CD4-positive, CD25-positive, alpha-beta regulatory T cell (primary cell): ENCODE data around the gene PIK3R5. TPM values are rescaled to one million over a fixed set of nuclear protein-coding genes. Genes with fewer than 3 reads are reported as not detected.

Experiments used
- ATAC-seq, 2 donors: fragments of 150-1000 bp; cut with Tn5 transposase; one replicate each; pipeline ENCODE4 v1.10.0; 2021; ENCODE audit warnings: low read depth in 2 of 2, moderate number of reproducible peaks in 2 of 2, moderate library complexity in 1 of 2
- DNase-seq, 3 donors: peaks; one replicate each; pipeline versions ENCODE4 v3.0.0 to v3.0.0-alpha.2; 2012 to 2022; ENCODE audit warnings: mixed read lengths in 1 of 3
- H3K27ac ChIP-seq: one replicate; pipeline ENCODE4 v1.7.0; 2013; ENCODE audit warnings: mild to moderate bottlenecking, low read length; ENCODE audit not compliant: insufficient read depth, poor library complexity, severe bottlenecking
- H3K27me3 ChIP-seq: one replicate; pipeline ENCODE4 v1.7.0; 2013; ENCODE audit warnings: low read length; ENCODE audit not compliant: control insufficient read depth, insufficient read depth
- H3K36me3 ChIP-seq: one replicate; pipeline ENCODE4 v1.7.0; 2013; ENCODE audit warnings: mild to moderate bottlenecking, low read length, moderate library complexity; ENCODE audit not compliant: control insufficient read depth, insufficient read depth
- H3K4me1 ChIP-seq: 2 replicates; pipeline ENCODE4 v1.7.0; 2013; ENCODE audit warnings: mild to moderate bottlenecking, low read length; ENCODE audit not compliant: insufficient read depth, control insufficient read depth, poor library complexity, severe bottlenecking
- H3K4me3 ChIP-seq: one replicate; pipeline ENCODE4 v1.7.0; 2013; ENCODE audit warnings: low read depth, mild to moderate bottlenecking, low read length, moderate library complexity
- H3K9me3 ChIP-seq, 2 experiments: 1 replicate in 1 of 2; 2 replicates in 1 of 2; pipeline ENCODE4 v1.7.0; 2013; ENCODE audit warnings: low read length in 2 of 2, mild to moderate bottlenecking in 1 of 2, moderate library complexity in 1 of 2; ENCODE audit not compliant: control insufficient read depth in 2 of 2
- H3K27ac Mint-ChIP-seq, 3 donors: one replicate each; pipeline ENCODE4 v1.8.0; 2020 to 2022; ENCODE audit warnings: mild to moderate bottlenecking in 3 of 3, mixed read lengths in 3 of 3, moderate library complexity in 2 of 3
- H3K27me3 Mint-ChIP-seq: one replicate; pipeline ENCODE4 v1.8.0; 2022; ENCODE audit warnings: mild to moderate bottlenecking, mixed read lengths
- H3K36me3 Mint-ChIP-seq: one replicate; pipeline ENCODE4 v1.8.0; 2020; ENCODE audit warnings: mixed read lengths
- H3K4me1 Mint-ChIP-seq, 4 donors: one replicate each; pipeline ENCODE4 v1.8.0; 2020 to 2022; ENCODE audit warnings: mixed read lengths in 4 of 4, mild to moderate bottlenecking in 1 of 4
- H3K4me3 Mint-ChIP-seq, 4 donors: one replicate each; pipeline ENCODE4 v1.8.0; 2020 to 2022; ENCODE audit warnings: mild to moderate bottlenecking in 4 of 4, mixed read lengths in 4 of 4, moderate library complexity in 3 of 4
- H3K9me3 Mint-ChIP-seq, 7 donors: one replicate each; pipeline ENCODE4 v1.8.0; 2020 to 2022; ENCODE audit warnings: mixed read lengths in 7 of 7, mild to moderate bottlenecking in 3 of 7, moderate library complexity in 2 of 7
- polyA plus RNA-seq, 4 donors: library from polyadenylated mRNA; unstranded; fragments of 300-500 nt; fragmentation: Illumina TruSeq; gene quantifications; one replicate each; pipeline ENCODE4 v1.2.3, GENCODE V29; 2021
- total RNA-seq: library from RNA; stranded (reverse); gene quantifications from one replicate; pipeline ENCODE4 v1.2.3, GENCODE V29; 2022

Gene PIK3R5
- total and polyA plus RNA-seq, 5 donors from 2014 or later = 34.8 to 275 (median 37.5) TPM

DNA sequence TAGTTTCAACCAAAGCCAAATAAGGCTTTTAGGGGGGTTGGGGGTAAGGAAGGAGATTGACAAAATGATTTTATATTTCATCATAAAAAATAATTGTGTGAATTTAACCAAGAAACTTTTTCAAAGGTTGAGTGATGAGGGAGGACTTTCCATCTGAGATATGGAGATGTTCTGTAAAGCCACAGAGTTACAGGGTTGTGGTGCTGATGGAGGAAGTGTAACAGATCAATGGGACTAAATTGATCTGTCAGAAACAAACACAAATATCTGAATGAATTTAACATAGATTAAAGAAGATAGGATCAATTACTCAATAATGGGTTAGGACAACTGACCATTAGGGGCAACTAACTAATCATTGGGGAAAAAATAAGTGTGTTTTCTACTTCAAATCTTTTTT, 14.2 kb upstream of the PIK3R5 start:
- DNase-seq (no peak), ATAC-seq (no peak)
- Histone ChIP-seq H3K27me3 (no peaks in the 10 kb centered on the region), H3K4me1 (no peaks in the 10 kb centered on the region), H3K4me3 (no peak overlapping the region), H3K27ac (no peak overlapping the region), H3K36me3 (no peaks in the 10 kb centered on the region), H3K9me3 (no peaks in the 10 kb centered on the region)
- Mint-ChIP-seq H3K36me3 (no peaks in the 10 kb centered on the region), H3K4me1 (peaks cover 0 to 3% (median 1%) of the 10 kb centered on the region in 4 donors), H3K4me3 (no peak overlapping the region), H3K9me3 (peaks cover 0 to 4% (median 0%) of the 10 kb centered on the region in 7 donors), H3K27ac (no peak overlapping the region), H3K27me3 (peaks cover 15% of the 10 kb centered on the region)

DNA sequence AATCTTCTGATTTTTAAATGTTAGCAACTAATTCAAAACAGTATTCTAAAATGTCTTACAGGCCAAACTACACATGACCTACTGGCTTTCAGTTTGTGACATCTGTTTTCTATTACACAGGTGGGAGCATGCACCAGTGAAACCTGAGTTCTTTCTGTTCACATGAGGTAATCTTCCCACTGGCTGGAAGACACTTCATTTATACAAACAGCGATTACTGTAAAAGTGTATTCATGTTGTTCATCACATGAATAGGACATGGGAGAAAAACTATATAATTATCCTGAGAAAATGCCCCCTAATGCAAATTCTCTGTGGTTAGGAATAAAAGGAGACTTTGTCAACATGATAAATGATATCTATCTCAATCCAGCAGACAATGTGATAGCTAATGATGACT, 11.1 kb upstream of the PIK3R5 start:
- peaks cover 0 to 3% (median 0%) of the 10 kb centered on the region in 4 donors for H3K4me1 Mint-ChIP-seq
- H3K27me3 Mint-ChIP-seq = peaks cover 10% of the 10 kb centered on the region
- Histone ChIP-seq H3K4me1 (no peaks in the 10 kb centered on the region), H3K27me3 (no peaks in the 10 kb centered on the region), H3K9me3 (no peaks in the 10 kb centered on the region), H3K4me3 (no peak overlapping the region), H3K36me3 (no peaks in the 10 kb centered on the region), H3K27ac (no peak overlapping the region)
- no peaks in the 10 kb centered on the region for H3K36me3 Mint-ChIP-seq
- no peak for ATAC-seq
- H3K4me3 Mint-ChIP-seq = no peak overlapping the region
- H3K9me3 Mint-ChIP-seq = no peaks in the 10 kb centered on the region
- no peak for DNase-seq
- no peak overlapping the region for H3K27ac Mint-ChIP-seq

DNA sequence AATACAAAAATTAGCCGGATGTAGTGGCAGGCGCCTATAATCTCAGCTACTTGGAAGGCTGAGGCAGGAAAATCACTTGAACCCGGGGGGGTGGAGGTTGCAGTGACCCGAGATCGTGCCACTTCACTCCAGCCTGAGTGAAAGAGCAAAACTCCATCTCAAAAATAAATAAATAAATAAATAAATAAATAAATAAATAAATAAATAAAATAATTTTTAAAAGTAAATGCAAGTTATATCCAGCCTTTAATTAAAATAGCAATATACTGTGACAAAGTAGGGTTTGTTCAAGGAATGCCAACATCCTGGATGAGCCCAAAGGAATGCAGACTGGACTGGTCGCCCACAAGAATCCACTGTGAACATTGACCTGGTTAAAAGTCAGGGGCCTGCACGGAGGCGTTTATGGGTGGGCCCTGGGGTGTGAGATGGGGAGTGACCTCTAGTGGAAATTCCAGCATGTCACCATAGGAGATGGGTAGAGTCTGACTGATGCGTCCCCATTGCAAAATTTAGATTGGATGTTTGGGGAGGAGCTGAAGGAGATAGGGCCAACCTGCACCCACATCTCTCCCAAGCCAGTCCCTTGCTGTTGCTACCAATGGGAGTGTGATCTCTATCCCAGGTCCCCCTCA, 9.7 kb upstream of the PIK3R5 start:
- H3K27me3 Mint-ChIP-seq = peaks cover 10% of the 10 kb centered on the region
- no peak overlapping the region for H3K4me3 ChIP-seq
- H3K27me3 ChIP-seq = no peaks in the 10 kb centered on the region
- no peak overlapping the region for H3K27ac ChIP-seq
- H3K9me3 Mint-ChIP-seq = peaks cover 0 to 6% (median 0%) of the 10 kb centered on the region in 7 donors
- H3K9me3 ChIP-seq = no peaks in the 10 kb centered on the region
- no peaks in the 10 kb centered on the region for H3K36me3 ChIP-seq
- peaks cover 0 to 10% (median 0%) of the 10 kb centered on the region in 4 donors for H3K4me1 Mint-ChIP-seq
- DNase-seq (no peak), ATAC-seq (no peak)
- H3K4me3 Mint-ChIP-seq = no peak overlapping the region
- no peaks in the 10 kb centered on the region for H3K36me3 Mint-ChIP-seq
- H3K4me1 ChIP-seq = no peaks in the 10 kb centered on the region
- H3K27ac Mint-ChIP-seq = no peak overlapping the region

DNA sequence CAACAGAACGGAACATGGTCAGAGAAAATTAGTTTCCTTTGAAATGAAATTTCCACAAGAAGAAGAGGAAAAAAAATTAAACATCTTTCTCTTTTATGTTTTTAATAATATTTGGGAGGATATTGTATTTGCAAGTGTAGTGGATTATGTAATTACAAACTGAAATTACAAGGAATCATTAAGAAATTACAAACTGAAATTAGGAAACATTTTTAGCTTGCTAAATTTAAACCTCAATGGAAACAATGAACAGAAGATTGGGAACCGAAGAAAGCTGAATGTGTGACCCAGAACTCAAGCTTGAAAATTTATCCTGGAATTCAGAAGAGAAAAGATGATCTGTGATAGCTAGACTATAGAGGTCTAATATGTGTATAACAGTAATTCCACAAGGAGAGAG, 4.4 kb upstream of the PIK3R5 start:
- Histone ChIP-seq H3K4me1 (peaks cover 8% of the 10 kb centered on the region), H3K4me3 (no peak overlapping the region), H3K36me3 (no peaks in the 10 kb centered on the region), H3K27ac (no peak overlapping the region), H3K9me3 (peaks cover 0 to 6% of the 10 kb centered on the region in 2 experiments), H3K27me3 (no peaks in the 10 kb centered on the region)
- H3K9me3 Mint-ChIP-seq = peaks cover 0 to 26% (median 4%) of the 10 kb centered on the region in 7 donors
- ATAC-seq = no peak
- H3K27ac Mint-ChIP-seq = no peak overlapping the region
- H3K4me1 Mint-ChIP-seq = peaks cover 9 to 18% (median 13%) of the 10 kb centered on the region in 4 donors
- H3K4me3 Mint-ChIP-seq = no peak overlapping the region
- peaks cover 5% of the 10 kb centered on the region for H3K36me3 Mint-ChIP-seq
- no peaks in the 10 kb centered on the region for H3K27me3 Mint-ChIP-seq
- no peak for DNase-seq

DNA sequence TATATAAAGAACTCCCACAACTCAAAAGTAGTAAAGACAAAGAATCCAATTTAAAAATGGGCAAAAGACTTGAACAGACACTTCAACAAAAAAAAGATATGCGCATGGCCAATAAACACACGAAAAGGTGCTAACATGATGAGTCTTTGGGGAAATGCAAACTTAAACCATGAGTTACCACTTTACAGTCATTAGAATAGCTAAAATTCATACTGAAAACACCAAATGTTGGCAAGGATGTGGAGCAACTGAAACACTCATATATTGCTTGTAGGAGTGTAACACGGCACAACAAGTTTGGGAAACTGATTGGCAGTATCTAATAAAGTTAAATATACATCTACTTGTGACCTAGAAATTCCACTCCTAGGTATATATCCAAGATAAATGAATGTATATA, 3.0 kb upstream of the PIK3R5 start:
- H3K4me1 ChIP-seq = peaks cover 22% of the 10 kb centered on the region
- peaks cover 12% of the 10 kb centered on the region for H3K36me3 Mint-ChIP-seq
- H3K36me3 ChIP-seq = no peaks in the 10 kb centered on the region
- H3K27ac Mint-ChIP-seq = no peak overlapping the region
- H3K27ac ChIP-seq = no peak overlapping the region
- peaks cover 18 to 31% (median 18%) of the 10 kb centered on the region in 4 donors for H3K4me1 Mint-ChIP-seq
- no peak for DNase-seq
- peaks cover 0 to 6% of the 10 kb centered on the region in 2 experiments for H3K9me3 ChIP-seq
- no peaks in the 10 kb centered on the region for H3K27me3 ChIP-seq
- no peak for ATAC-seq
- H3K4me3 ChIP-seq = no peak overlapping the region
- H3K27me3 Mint-ChIP-seq = no peaks in the 10 kb centered on the region
- H3K9me3 Mint-ChIP-seq = peaks cover 0 to 26% (median 4%) of the 10 kb centered on the region in 7 donors
- H3K4me3 Mint-ChIP-seq = peak overlapping the region in 2 of 4 donors; percentile 55 to 84

DNA sequence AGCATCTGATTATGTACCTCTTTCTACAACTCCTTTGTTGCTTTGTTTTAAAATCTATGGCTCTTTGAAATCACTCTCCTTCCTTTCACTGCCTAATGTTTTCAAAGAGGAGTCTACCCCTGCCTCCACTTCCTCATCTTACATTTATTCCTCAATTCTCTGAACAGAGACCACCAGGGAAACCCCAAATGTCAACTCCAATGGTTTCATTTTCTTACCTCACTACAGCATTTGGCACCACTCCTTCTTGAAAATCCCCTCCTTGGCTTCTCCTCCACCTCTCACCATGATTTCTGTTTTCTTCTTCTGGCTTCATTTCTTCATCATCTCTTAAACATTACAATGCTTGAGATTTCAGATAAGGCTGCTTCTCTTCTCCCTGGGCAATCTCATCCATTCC, 2.4 kb upstream of the PIK3R5 start:
- Mint-ChIP-seq H3K27ac (no peak overlapping the region), H3K27me3 (no peaks in the 10 kb centered on the region)

DNA sequence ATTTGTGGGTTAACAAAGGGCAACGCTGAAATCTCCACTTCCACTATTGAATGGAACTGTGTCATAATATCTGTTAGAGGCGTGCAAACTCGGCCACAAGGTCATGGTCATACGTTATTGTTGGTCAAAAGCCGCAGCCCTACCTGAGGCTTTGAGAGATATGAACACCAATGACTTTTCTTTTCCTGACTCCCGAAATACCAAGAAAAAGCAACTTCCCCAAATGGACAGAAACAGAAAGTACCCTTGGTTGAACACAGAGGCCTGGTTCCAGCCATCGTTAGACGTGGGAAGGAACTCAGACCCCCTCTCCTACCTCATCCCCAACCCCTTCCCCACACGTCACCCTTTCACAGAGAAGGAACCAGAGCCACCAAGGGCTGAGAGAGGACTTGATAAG, 1.4 kb upstream of the PIK3R5 start:
- no peak overlapping the region for H3K4me3 ChIP-seq
- H3K4me3 Mint-ChIP-seq = peak overlapping the region; percentile 80 to 100 (median 93)
- H3K9me3 Mint-ChIP-seq = peaks cover 0 to 26% (median 4%) of the 10 kb centered on the region in 7 donors
- no peaks in the 10 kb centered on the region for H3K27me3 Mint-ChIP-seq
- peak overlapping the region in 2 of 3 donors; percentile 10 to 68 for H3K27ac Mint-ChIP-seq
- peaks cover 0 to 6% of the 10 kb centered on the region in 2 experiments for H3K9me3 ChIP-seq
- peaks cover 4% of the 10 kb centered on the region for H3K36me3 ChIP-seq
- H3K27ac ChIP-seq = no peak overlapping the region
- DNase-seq (no peak), ATAC-seq (no peak)
- H3K36me3 Mint-ChIP-seq = peaks cover 22% of the 10 kb centered on the region
- H3K27me3 ChIP-seq = no peaks in the 10 kb centered on the region
- H3K4me1 Mint-ChIP-seq = peaks cover 27 to 47% (median 32%) of the 10 kb centered on the region in 4 donors
- peaks cover 38% of the 10 kb centered on the region for H3K4me1 ChIP-seq

More for the DNA sequence above, 2.4 kb upstream of the PIK3R5 start:
- Histone ChIP-seq H3K9me3 (peaks cover 0 to 6% of the 10 kb centered on the region in 2 experiments), H3K4me3 (no peak overlapping the region), H3K27ac (no peak overlapping the region), H3K36me3 (no peaks in the 10 kb centered on the region), H3K4me1 (peaks cover 29% of the 10 kb centered on the region), H3K27me3 (no peaks in the 10 kb centered on the region)
- no peak for ATAC-seq
- no peak for DNase-seq
- Mint-ChIP-seq H3K4me3 (peak overlapping the region; percentile 15 to 84 (median 57)), H3K9me3 (peaks cover 0 to 26% (median 4%) of the 10 kb centered on the region in 7 donors), H3K4me1 (peaks cover 21 to 37% (median 23%) of the 10 kb centered on the region in 4 donors), H3K36me3 (peaks cover 19% of the 10 kb centered on the region)
